Measurements from ENCODE around the gene KRTAP4-16.

GRCh38 chr17:41149652-41149985, 47.6 kb upstream of the KRTAP4-16 start, which contains the start of gene KRTAP4-5:
- TF ChIP-seq EZH2 (IDR thresholded peaks at IDR 0.05; ENCODE audit: insufficient read depth, low read length) (no peak), CTCF (IDR thresholded peaks at IDR 0.05; ENCODE audit: insufficient read depth, low read depth, low read length) (no peak)
